Activated naive CD4-positive, alpha-beta T cell treated with anti-CD3 and anti-CD28 coated beads, Interleukin-2, amount 10 ng/mL, durations not matched to agents 7 days and 5 days (primary cell): ENCODE data around the gene RUNX2.

Experiments used
- CTCF ChIA-PET: fragments of 350-600 bp; sonication (Branson Sonifier 250); formaldehyde crosslinking; loops from one replicate; lab custom pipeline; 2021; ENCODE audit warnings: antibody characterized with exemption; lab: Charles Lee
- DNase-seq: peaks from one replicate; pipeline ENCODE4 v3.0.0-alpha.2; 2020
- H3K27ac Mint-ChIP-seq: one replicate; pipeline ENCODE4 v1.8.0; 2021; ENCODE audit warnings: mild to moderate bottlenecking, moderate library complexity, mixed read lengths
- H3K27me3 Mint-ChIP-seq: one replicate; pipeline ENCODE4 v1.8.0; 2021; ENCODE audit warnings: mild to moderate bottlenecking, mixed read lengths
- H3K36me3 Mint-ChIP-seq: one replicate; pipeline ENCODE4 v1.8.0; 2021; ENCODE audit warnings: mixed read lengths
- H3K4me1 Mint-ChIP-seq: one replicate; pipeline ENCODE4 v1.8.0; 2021; ENCODE audit warnings: mixed read lengths
- H3K4me3 Mint-ChIP-seq: one replicate; pipeline ENCODE4 v1.8.0; 2021; ENCODE audit warnings: mild to moderate bottlenecking, moderate library complexity, mixed read lengths
- H3K9me3 Mint-ChIP-seq: one replicate; pipeline ENCODE4 v1.8.0; 2021; ENCODE audit warnings: mixed read lengths

The RUNX2 gene

DNA sequence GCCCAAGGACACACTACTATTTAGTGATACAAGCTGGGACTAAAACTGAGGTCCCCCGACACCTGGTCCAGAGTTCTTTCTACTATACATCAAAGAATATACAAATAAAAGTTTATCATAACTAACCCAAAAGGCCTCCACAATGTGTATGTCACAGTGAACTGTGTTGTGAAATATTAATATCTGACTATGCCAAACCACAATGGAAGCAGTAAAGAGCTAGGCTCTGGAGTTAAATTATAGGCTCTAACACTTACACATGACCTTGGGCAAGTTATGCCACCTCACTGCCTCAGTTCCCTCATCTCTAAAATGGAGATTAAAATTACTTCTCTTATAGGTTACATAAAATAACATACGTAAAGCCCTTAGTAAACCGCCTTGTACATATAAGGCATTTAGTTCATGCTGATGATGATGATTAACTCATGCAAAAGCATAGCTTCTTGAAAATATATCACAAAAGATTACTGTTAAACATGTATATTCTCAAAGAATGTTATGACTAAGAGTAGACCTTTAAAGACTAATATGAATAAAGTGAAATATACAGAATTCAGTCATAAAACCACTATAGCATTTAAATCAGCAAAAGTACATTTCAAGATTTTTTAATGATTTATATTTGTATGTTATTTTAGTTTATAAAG lies 43.9 kb downstream of the RUNX2 start:
- Mint-ChIP-seq H3K27ac (no peak overlapping the region), H3K9me3 (no peaks in the 10 kb centered on the region), H3K36me3 (peaks cover 1% of the 10 kb centered on the region), H3K4me3 (no peak overlapping the region), H3K4me1 (peaks cover 11% of the 10 kb centered on the region), H3K27me3 (no peaks in the 10 kb centered on the region)
- CTCF ChIA-PET, result no interaction called here
- DNase-seq, result no peak

- Mint-ChIP-seq H3K9me3 (no peaks in the 10 kb centered on the region), H3K27ac (no peak overlapping the region), H3K27me3 (no peaks in the 10 kb centered on the region), H3K36me3 (peaks cover 1% of the 10 kb centered on the region), H3K4me3 (no peak overlapping the region), H3K4me1 (peaks cover 28% of the 10 kb centered on the region)
- no peak for DNase-seq
- CTCF ChIA-PET, result interaction anchor here (0.6 to 4.0 kb wide), 4 partner anchors 467 to 741 kb away, joined by 3 to 17 read pairs (median 4); no protein-coding TSS in a partner anchor
These were observed 47.3 kb downstream of the RUNX2 start for GRCh38 chr6:45375449-45375848.

- Mint-ChIP-seq H3K27me3 (no peaks in the 10 kb centered on the region), H3K4me3 (peak overlapping the region; percentile 99), H3K27ac (peak overlapping the region; percentile 99), H3K9me3 (no peaks in the 10 kb centered on the region), H3K36me3 (peaks cover 1% of the 10 kb centered on the region), H3K4me1 (peaks cover 28% of the 10 kb centered on the region)
- CTCF ChIA-PET, result interaction anchor here (0.6 to 4.0 kb wide), 9 partner anchors 43 to 900 kb away, joined by 3 to 17 read pairs (median 4); no protein-coding TSS in a partner anchor
- no peak for DNase-seq
These were observed 48.3 kb downstream of the RUNX2 start for GRCh38 chr6:45376310-45377042.

- no peaks in the 10 kb centered on the region for H3K27me3 Mint-ChIP-seq
- no peak for DNase-seq
These were observed 49.0 kb downstream of the RUNX2 start for GRCh38 chr6:45377043-45377553.

GRCh38 chr6:45377554-45378333 lies 49.6 kb downstream of the RUNX2 start, which contains the start of gene SUPT3H:
SUPT3H (minus strand) TSS chr6:45377934.
- H3K4me1 Mint-ChIP-seq, result peaks cover 28% of the 10 kb centered on the region
- peak within 1 kb of the TSS; percentile 99 for H3K27ac Mint-ChIP-seq
- H3K27me3 Mint-ChIP-seq, result no peaks in the 10 kb centered on the region
- peaks cover 1% of the 10 kb centered on the region for H3K36me3 Mint-ChIP-seq
- no peaks in the 10 kb centered on the region for H3K9me3 Mint-ChIP-seq
- peak within 1 kb of the TSS; percentile 99 for H3K4me3 Mint-ChIP-seq
- DNase-seq, result peak; percentile 90
- CTCF ChIA-PET, result interaction anchor here (0.6 to 4.0 kb wide), 11 partner anchors 42 to 919 kb away, joined by 3 to 17 read pairs (median 5); no protein-coding TSS in a partner anchor

More at GRCh38 chr6:45377043-45377553, 49.0 kb downstream of the RUNX2 start:
- CTCF ChIA-PET, result interaction anchor here (0.6 to 4.0 kb wide), 7 partner anchors 67 to 918 kb away, joined by 3 to 17 read pairs (median 4); no protein-coding TSS in a partner anchor
- H3K4me1 Mint-ChIP-seq, result peaks cover 28% of the 10 kb centered on the region
- peaks cover 1% of the 10 kb centered on the region for H3K36me3 Mint-ChIP-seq
- H3K9me3 Mint-ChIP-seq, result no peaks in the 10 kb centered on the region
- peak overlapping the region; percentile 99 for H3K4me3 Mint-ChIP-seq
- peak overlapping the region; percentile 99 for H3K27ac Mint-ChIP-seq

DNA sequence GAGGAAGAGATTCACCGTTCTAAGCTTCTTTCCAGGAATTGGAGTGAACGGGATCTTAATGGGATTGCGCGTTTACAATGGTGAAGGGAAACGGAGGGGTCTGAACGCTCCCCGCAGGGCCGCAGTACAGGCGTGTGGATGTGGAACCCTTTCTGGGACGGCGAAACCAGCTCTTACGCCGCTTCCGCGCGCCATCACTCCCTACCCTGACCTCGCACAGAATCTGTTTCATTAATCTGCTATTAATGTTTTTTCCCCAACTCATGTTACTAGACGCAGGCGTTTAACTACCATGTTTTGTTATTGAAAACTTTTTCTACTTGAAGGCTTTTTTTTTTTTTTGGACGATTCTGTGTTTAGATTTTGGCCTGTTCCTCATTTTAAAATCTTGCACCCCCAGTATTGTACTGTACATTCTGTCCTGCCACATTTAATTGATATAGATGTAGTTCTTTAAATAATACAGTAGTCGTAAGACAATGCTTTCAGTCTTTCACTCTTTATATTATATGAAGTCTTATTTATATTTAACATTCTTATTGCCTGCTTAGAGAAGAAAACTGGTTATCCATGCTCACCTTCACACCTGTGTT lies 50.3 kb downstream of the RUNX2 start:
- H3K27me3 Mint-ChIP-seq, result no peaks in the 10 kb centered on the region
- H3K4me1 Mint-ChIP-seq, result peaks cover 28% of the 10 kb centered on the region
- CTCF ChIA-PET, result interaction anchor here (0.9 to 2.4 kb wide), 5 partner anchors 41 to 723 kb away, joined by 4 to 11 read pairs (median 5); no protein-coding TSS in a partner anchor
- DNase-seq, result no peak
- peak overlapping the region; percentile 99 for H3K27ac Mint-ChIP-seq
- peaks cover 1% of the 10 kb centered on the region for H3K36me3 Mint-ChIP-seq
- H3K4me3 Mint-ChIP-seq, result peak overlapping the region; percentile 99
- no peaks in the 10 kb centered on the region for H3K9me3 Mint-ChIP-seq

DNA sequence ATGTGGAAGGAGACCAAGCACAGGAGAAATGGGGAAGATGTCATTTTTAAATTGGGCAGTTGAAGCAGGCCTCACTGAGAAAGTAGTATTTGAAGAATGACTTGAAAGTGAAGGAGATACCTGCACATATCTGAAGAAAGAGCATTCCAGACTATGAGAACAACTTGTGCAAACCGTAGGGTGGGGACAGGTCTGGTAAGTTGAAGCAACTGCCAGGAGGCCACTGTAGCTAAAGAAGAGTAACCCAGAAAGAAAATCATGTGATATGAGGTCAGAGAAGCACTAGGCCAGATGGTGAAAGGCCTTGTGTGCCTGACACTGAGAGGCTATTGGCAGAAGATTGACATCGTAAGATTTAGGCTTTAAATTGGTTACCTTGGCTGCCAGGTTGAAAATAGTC lies 54.3 kb downstream of the RUNX2 start:
- Mint-ChIP-seq H3K27ac (no peak overlapping the region), H3K4me3 (no peak overlapping the region), H3K27me3 (no peaks in the 10 kb centered on the region), H3K9me3 (no peaks in the 10 kb centered on the region), H3K36me3 (no peaks in the 10 kb centered on the region), H3K4me1 (peaks cover 13% of the 10 kb centered on the region)
- DNase-seq, result no peak
- CTCF ChIA-PET, result interaction anchor here (0.8 kb wide), 1 partner anchor 332 kb away, joined by 3 read pairs; no protein-coding TSS in a partner anchor

DNA sequence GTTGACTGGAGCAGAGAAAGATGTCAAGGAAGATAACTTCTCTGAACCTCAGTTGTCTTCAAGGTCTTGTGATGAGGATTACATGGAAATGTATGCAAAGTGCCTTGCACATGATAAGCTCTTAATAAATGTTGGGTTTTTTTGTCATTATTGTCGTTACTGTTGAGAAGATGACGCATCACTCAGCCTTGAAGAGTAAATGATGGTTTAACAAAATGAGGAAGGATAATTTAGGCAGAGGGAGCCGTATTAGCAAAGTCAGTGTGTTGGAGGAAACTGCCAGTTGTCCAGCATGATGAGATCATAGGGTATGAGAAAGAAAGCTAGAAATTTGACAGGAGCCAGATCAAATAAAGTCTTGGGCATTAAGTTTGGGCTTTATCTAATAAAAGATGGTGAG lies 58.4 kb downstream of the RUNX2 start:
- H3K27ac Mint-ChIP-seq, result no peak overlapping the region
- no peak for DNase-seq
- no peaks in the 10 kb centered on the region for H3K36me3 Mint-ChIP-seq
- no peaks in the 10 kb centered on the region for H3K4me1 Mint-ChIP-seq
- no peaks in the 10 kb centered on the region for H3K27me3 Mint-ChIP-seq
- CTCF ChIA-PET, result no interaction called here
- H3K4me3 Mint-ChIP-seq, result no peak overlapping the region
- H3K9me3 Mint-ChIP-seq, result peaks cover 2% of the 10 kb centered on the region

GRCh38 chr6:45387236-45387635 lies 59.1 kb downstream of the RUNX2 start:
- no peak overlapping the region for H3K27ac Mint-ChIP-seq
- CTCF ChIA-PET, result no interaction called here
- no peak overlapping the region for H3K4me3 Mint-ChIP-seq
- H3K4me1 Mint-ChIP-seq, result no peaks in the 10 kb centered on the region
- H3K27me3 Mint-ChIP-seq, result no peaks in the 10 kb centered on the region
- no peak for DNase-seq
- no peaks in the 10 kb centered on the region for H3K36me3 Mint-ChIP-seq
- H3K9me3 Mint-ChIP-seq, result peaks cover 2% of the 10 kb centered on the region

- Mint-ChIP-seq H3K27me3 (no peaks in the 10 kb centered on the region), H3K36me3 (peaks cover 2% of the 10 kb centered on the region), H3K27ac (no peak overlapping the region), H3K9me3 (peaks cover 9% of the 10 kb centered on the region), H3K4me1 (no peaks in the 10 kb centered on the region), H3K4me3 (no peak overlapping the region)
- DNase-seq, result no peak
- CTCF ChIA-PET, result no interaction called here
These were observed 60.2 kb downstream of the RUNX2 start for GRCh38 chr6:45388328-45388727.

- Mint-ChIP-seq H3K4me1 (no peaks in the 10 kb centered on the region), H3K36me3 (peaks cover 2% of the 10 kb centered on the region), H3K4me3 (no peak overlapping the region), H3K9me3 (peaks cover 12% of the 10 kb centered on the region), H3K27me3 (peaks cover 8% of the 10 kb centered on the region), H3K27ac (no peak overlapping the region)
- CTCF ChIA-PET, result no interaction called here
- DNase-seq, result no peak
These were observed 66.5 kb downstream of the RUNX2 start for GRCh38 chr6:45394586-45395095.

- H3K27me3 Mint-ChIP-seq, result peaks cover 13% of the 10 kb centered on the region
- H3K4me3 Mint-ChIP-seq, result no peak overlapping the region
- no peaks in the 10 kb centered on the region for H3K4me1 Mint-ChIP-seq
- DNase-seq, result no peak
- CTCF ChIA-PET, result interaction anchor here (0.9 kb wide), 1 partner anchor 742 kb away, joined by 3 read pairs; no protein-coding TSS in a partner anchor
- H3K36me3 Mint-ChIP-seq, result no peaks in the 10 kb centered on the region
- H3K9me3 Mint-ChIP-seq, result peaks cover 4% of the 10 kb centered on the region
- no peak overlapping the region for H3K27ac Mint-ChIP-seq
These were observed 70.1 kb downstream of the RUNX2 start for GRCh38 chr6:45398075-45398813.

GRCh38 chr6:45400021-45400420 lies 71.9 kb downstream of the RUNX2 start:
- Mint-ChIP-seq H3K4me3 (no peak overlapping the region), H3K36me3 (no peaks in the 10 kb centered on the region), H3K27me3 (peaks cover 13% of the 10 kb centered on the region), H3K9me3 (no peaks in the 10 kb centered on the region), H3K4me1 (no peaks in the 10 kb centered on the region), H3K27ac (no peak overlapping the region)
- CTCF ChIA-PET, result no interaction called here
- DNase-seq, result no peak
